Measurements from ENCODE around the gene CHML. TPM values are rescaled to one million over a fixed set of nuclear protein-coding genes. Genes with fewer than 3 reads are reported as not detected.

CHML gene
- total RNA-seq, 2 donors from 2014 or later: 4.7 to 7.9 TPM

- H3K27ac Mint-ChIP-seq: no peak overlapping the region
- ATAC-seq: no peak
- no peak overlapping the region for H3K4me3 Mint-ChIP-seq
Measured at GRCh38 chr1:241641773-241642592, 1.8 kb upstream of the CHML start.

GRCh38 chr1:241640867-241641622 is 876 bp upstream of the CHML start:
- DNase-seq (no peak), ATAC-seq (no peak)
- Mint-ChIP-seq H3K4me3 (peak overlapping the region; percentile 91), H3K27me3 (no peaks in the 10 kb centered on the region), H3K27ac (peak overlapping the region; percentile 64), H3K36me3 (ENCODE audit: low read depth) (no peaks in the 10 kb centered on the region), H3K4me1 (peaks cover 16% of the 10 kb centered on the region)
- no peaks in the 10 kb centered on the region for H3K9me3 ChIP-seq (ENCODE audit: control insufficient read depth, low read length, poor library complexity, severe bottlenecking)

More at GRCh38 chr1:241641773-241642592, 1.8 kb upstream of the CHML start:
- Mint-ChIP-seq H3K27me3 (no peaks in the 10 kb centered on the region), H3K36me3 (ENCODE audit: low read depth) (no peaks in the 10 kb centered on the region), H3K4me1 (peaks cover 16% of the 10 kb centered on the region)
- H3K9me3 ChIP-seq (ENCODE audit: control insufficient read depth, low read length, poor library complexity, severe bottlenecking): no peaks in the 10 kb centered on the region
- no peak for DNase-seq

- H3K36me3 Mint-ChIP-seq (ENCODE audit: low read depth): peaks cover 3% of the 10 kb centered on the region
Measured at GRCh38 chr1:241639623-241640148, 483 bp downstream of the CHML start.

GRCh38 chr1:241638909-241639622 is 1.1 kb downstream of the CHML start:
- no peak for DNase-seq
- no peak for ATAC-seq

More at GRCh38 chr1:241639623-241640148, 483 bp downstream of the CHML start:
- Mint-ChIP-seq H3K27ac (peak overlapping the region; percentile 67), H3K27me3 (no peaks in the 10 kb centered on the region), H3K4me3 (peak overlapping the region; percentile 91), H3K4me1 (peaks cover 16% of the 10 kb centered on the region)
- DNase-seq: peak in 2 of 3 donors; percentile 12 to 16
- ATAC-seq: peak; percentile 50
- no peaks in the 10 kb centered on the region for H3K9me3 ChIP-seq (ENCODE audit: control insufficient read depth, low read length, poor library complexity, severe bottlenecking)

GRCh38 chr1:241638099-241638682 is 2.0 kb downstream of the CHML start:
- Mint-ChIP-seq H3K27me3 (no peaks in the 10 kb centered on the region), H3K36me3 (ENCODE audit: low read depth) (peaks cover 3% of the 10 kb centered on the region), H3K27ac (no peak overlapping the region), H3K4me1 (peaks cover 16% of the 10 kb centered on the region), H3K4me3 (no peak overlapping the region)
- no peak for ATAC-seq
- no peaks in the 10 kb centered on the region for H3K9me3 ChIP-seq (ENCODE audit: control insufficient read depth, low read length, poor library complexity, severe bottlenecking)
- DNase-seq: no peak

More at GRCh38 chr1:241638909-241639622, 1.1 kb downstream of the CHML start:
- Mint-ChIP-seq H3K4me1 (peaks cover 16% of the 10 kb centered on the region), H3K4me3 (peak overlapping the region; percentile 91), H3K36me3 (ENCODE audit: low read depth) (peaks cover 3% of the 10 kb centered on the region), H3K27me3 (no peaks in the 10 kb centered on the region), H3K27ac (peak overlapping the region; percentile 67)
- no peaks in the 10 kb centered on the region for H3K9me3 ChIP-seq (ENCODE audit: control insufficient read depth, low read length, poor library complexity, severe bottlenecking)

GRCh38 chr1:241637604-241638003 is 2.6 kb downstream of the CHML start:
- H3K27me3 Mint-ChIP-seq: no peaks in the 10 kb centered on the region
- no peak overlapping the region for H3K27ac Mint-ChIP-seq
- peaks cover 16% of the 10 kb centered on the region for H3K4me1 Mint-ChIP-seq
- ATAC-seq (no peak), DNase-seq (no peak)
- no peaks in the 10 kb centered on the region for H3K9me3 ChIP-seq (ENCODE audit: control insufficient read depth, low read length, poor library complexity, severe bottlenecking)
- H3K4me3 Mint-ChIP-seq: no peak overlapping the region
- H3K36me3 Mint-ChIP-seq (ENCODE audit: low read depth): peaks cover 3% of the 10 kb centered on the region

GRCh38 chr1:241637046-241637590 is 3.1 kb downstream of the CHML start:
- DNase-seq (no peak), ATAC-seq (no peak)
- Mint-ChIP-seq H3K36me3 (ENCODE audit: low read depth) (peaks cover 4% of the 10 kb centered on the region), H3K27me3 (no peaks in the 10 kb centered on the region), H3K4me3 (no peak overlapping the region), H3K4me1 (peaks cover 17% of the 10 kb centered on the region), H3K27ac (no peak overlapping the region)
- H3K9me3 ChIP-seq (ENCODE audit: control insufficient read depth, low read length, poor library complexity, severe bottlenecking): no peaks in the 10 kb centered on the region

GRCh38 chr1:241636291-241636690 is 3.9 kb downstream of the CHML start:
- DNase-seq: no peak
- no peak overlapping the region for H3K27ac Mint-ChIP-seq
- H3K27me3 Mint-ChIP-seq: no peaks in the 10 kb centered on the region
- H3K4me3 Mint-ChIP-seq: no peak overlapping the region
- H3K4me1 Mint-ChIP-seq: peaks cover 18% of the 10 kb centered on the region
- H3K9me3 ChIP-seq (ENCODE audit: control insufficient read depth, low read length, poor library complexity, severe bottlenecking): no peaks in the 10 kb centered on the region
- peaks cover 5% of the 10 kb centered on the region for H3K36me3 Mint-ChIP-seq (ENCODE audit: low read depth)
- ATAC-seq: no peak

- no peak overlapping the region for H3K4me3 Mint-ChIP-seq
- H3K9me3 ChIP-seq (ENCODE audit: control insufficient read depth, low read length, poor library complexity, severe bottlenecking): no peaks in the 10 kb centered on the region
- no peak for ATAC-seq
- no peak overlapping the region for H3K27ac Mint-ChIP-seq
- peaks cover 5% of the 10 kb centered on the region for H3K36me3 Mint-ChIP-seq (ENCODE audit: low read depth)
- peaks cover 17% of the 10 kb centered on the region for H3K4me1 Mint-ChIP-seq
- no peak for DNase-seq
- no peaks in the 10 kb centered on the region for H3K27me3 Mint-ChIP-seq
Measured at GRCh38 chr1:241635556-241636152, 4.5 kb downstream of the CHML start.

- no peak for ATAC-seq
- peaks cover 11% of the 10 kb centered on the region for H3K4me1 Mint-ChIP-seq
- H3K27me3 Mint-ChIP-seq: no peaks in the 10 kb centered on the region
- peaks cover 5% of the 10 kb centered on the region for H3K36me3 Mint-ChIP-seq (ENCODE audit: low read depth)
- H3K9me3 ChIP-seq (ENCODE audit: control insufficient read depth, low read length, poor library complexity, severe bottlenecking): no peaks in the 10 kb centered on the region
- DNase-seq: no peak
- H3K4me3 Mint-ChIP-seq: no peak overlapping the region
- H3K27ac Mint-ChIP-seq: no peak overlapping the region
Measured at GRCh38 chr1:241632987-241633386, 7.2 kb downstream of the CHML start.

GRCh38 chr1:241631674-241632073 is 8.5 kb downstream of the CHML start:
- H3K9me3 ChIP-seq (ENCODE audit: control insufficient read depth, low read length, poor library complexity, severe bottlenecking): no peaks in the 10 kb centered on the region
- Mint-ChIP-seq H3K4me1 (peaks cover 8% of the 10 kb centered on the region), H3K4me3 (no peak overlapping the region), H3K36me3 (ENCODE audit: low read depth) (peaks cover 5% of the 10 kb centered on the region), H3K27me3 (no peaks in the 10 kb centered on the region), H3K27ac (no peak overlapping the region)
- DNase-seq: no peak
- ATAC-seq: no peak

- no peaks in the 10 kb centered on the region for H3K9me3 ChIP-seq (ENCODE audit: control insufficient read depth, low read length, poor library complexity, severe bottlenecking)
- peaks cover 5% of the 10 kb centered on the region for H3K36me3 Mint-ChIP-seq (ENCODE audit: low read depth)
- ATAC-seq (no peak), DNase-seq (no peak)
- peaks cover 8% of the 10 kb centered on the region for H3K4me1 Mint-ChIP-seq
- no peak overlapping the region for H3K27ac Mint-ChIP-seq
- H3K4me3 Mint-ChIP-seq: no peak overlapping the region
- H3K27me3 Mint-ChIP-seq: no peaks in the 10 kb centered on the region
Measured at GRCh38 chr1:241630899-241631298, 9.3 kb downstream of the CHML start.

All from T-helper 17 cell (primary cell).